Raji (cell line): ENCODE measurements around the gene DAND5.

Source experiments
- POLR2A ChIP-seq: IDR thresholded peaks from 2 replicates; pipeline ENCODE4 v1.6.1; 2011; ENCODE audit warnings: low read depth, low read length, control low read depth; ENCODE audit not compliant: insufficient read depth

The DAND5 gene, protein sequence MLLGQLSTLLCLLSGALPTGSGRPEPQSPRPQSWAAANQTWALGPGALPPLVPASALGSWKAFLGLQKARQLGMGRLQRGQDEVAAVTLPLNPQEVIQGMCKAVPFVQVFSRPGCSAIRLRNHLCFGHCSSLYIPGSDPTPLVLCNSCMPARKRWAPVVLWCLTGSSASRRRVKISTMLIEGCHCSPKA

DNA sequence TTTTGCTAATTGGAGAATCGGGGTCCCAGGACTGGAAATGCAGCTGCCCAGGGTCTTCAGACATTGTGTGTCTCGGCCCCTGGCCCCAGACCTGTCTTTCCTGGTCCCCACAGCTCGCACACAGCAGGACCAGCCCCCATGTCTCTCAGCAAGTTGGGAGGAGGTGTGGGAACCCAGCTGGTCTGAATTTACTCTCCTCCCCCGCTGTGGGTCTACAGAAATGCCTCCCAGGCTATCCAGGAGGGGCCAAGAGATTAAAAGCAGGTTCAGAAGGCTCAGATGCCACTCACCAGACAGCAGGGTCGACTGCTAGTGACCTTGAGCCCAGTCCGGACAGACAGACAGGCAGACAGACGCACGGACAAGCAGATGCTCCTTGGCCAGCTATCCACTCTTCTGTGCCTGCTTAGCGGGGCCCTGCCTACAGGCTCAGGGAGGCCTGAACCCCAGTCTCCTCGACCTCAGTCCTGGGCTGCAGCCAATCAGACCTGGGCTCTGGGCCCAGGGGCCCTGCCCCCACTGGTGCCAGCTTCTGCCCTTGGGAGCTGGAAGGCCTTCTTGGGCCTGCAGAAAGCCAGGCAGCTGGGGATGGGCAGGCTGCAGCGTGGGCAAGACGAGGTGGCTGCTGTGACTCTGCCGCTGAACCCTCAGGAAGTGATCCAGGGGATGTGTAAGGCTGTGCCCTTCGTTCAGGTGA is at the start of gene DAND5:
Gene DAND5, plus strand, starts transcription at position 285 of the 697 bp plus-strand sequence. Its CDS starts 85 bp downstream, at position 370.
- no peak for TF ChIP-seq POLR2A

GRCh38 chr19:12921047-12921446 is 48.3 kb upstream of the DAND5 start:
- TF ChIP-seq POLR2A, result no peak

- no peak for TF ChIP-seq POLR2A
Observed at GRCh38 chr19:12922959-12923358, 46.4 kb upstream of the DAND5 start.

DNA sequence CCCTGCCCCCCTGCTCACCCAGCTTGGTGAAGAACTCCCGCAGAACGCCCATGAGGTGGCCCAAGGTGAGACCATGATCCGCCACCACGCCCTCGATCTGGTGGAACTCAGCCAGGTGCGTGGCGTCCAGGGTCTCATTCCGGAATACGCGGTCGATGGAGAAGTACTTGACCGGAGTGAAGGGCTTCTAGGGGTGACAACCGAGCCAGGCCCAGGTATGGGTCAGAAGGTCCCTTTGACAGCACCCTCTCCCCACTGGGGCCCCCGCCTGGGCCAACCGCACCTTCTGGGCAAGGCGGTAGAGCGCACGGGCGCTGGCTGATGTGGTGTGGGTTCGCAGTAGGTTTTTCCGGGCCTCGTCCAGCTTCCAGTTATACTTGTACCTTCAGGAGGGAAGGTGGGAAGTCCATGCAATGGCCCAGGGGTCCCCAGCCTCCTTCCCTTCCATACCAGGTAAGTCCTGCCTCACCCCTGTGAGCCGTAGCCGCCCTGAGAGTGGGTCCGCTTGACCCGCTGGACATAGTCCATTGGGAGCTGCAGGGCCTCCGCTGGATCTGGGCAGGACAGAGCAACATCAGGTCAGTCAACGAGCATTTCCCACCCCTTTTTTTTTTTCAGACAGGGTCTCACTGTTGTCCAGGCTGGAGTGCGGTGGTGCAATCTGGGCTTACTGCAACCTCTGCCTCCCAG is 44.6 kb upstream of the DAND5 start:
- TF ChIP-seq POLR2A, result no peak

GRCh38 chr19:12930002-12930645 is 39.3 kb upstream of the DAND5 start:
- TF ChIP-seq POLR2A, result no peak

DNA sequence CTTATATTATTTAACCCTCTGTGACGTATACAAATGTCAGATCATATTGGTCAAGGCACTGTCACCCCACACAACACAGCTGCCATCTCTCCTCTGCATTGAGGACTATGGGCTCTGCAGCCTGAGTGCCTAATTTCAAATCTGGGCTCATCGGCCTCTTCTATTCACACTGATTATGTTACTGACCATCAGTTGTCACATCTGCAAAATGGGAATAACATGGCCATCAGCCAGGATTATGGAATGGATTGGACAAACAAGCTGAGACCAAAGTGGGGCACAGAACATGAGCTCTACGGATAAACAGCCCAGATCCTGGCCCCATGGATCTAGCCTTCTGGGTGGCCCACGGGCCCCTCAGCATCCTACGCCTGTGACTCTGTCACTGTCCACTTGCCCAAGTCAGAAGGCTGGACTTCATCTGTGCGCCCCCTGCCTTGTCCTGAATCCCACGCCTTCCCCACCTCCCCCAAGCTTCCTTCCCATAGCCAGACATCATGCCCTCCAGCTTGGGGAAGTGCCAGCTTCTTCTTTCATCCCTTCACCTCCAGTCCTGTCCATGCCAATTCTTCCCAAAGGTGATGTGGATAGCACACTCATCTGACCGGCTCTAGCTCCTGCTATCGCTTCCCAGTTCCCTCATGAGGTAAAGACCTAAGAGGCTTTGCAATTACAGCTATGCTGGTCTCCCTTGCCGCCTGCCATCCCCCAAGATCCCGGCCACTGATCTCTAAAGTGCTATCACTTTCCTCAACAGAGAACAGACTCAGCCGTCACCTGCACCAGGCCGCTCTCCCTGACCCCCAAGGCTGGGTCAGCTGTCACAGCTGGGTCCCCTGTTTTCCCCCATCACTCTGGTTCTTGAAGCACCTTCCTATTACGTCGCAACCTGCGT is 36.7 kb upstream of the DAND5 start:
- TF ChIP-seq POLR2A, result no peak

DNA sequence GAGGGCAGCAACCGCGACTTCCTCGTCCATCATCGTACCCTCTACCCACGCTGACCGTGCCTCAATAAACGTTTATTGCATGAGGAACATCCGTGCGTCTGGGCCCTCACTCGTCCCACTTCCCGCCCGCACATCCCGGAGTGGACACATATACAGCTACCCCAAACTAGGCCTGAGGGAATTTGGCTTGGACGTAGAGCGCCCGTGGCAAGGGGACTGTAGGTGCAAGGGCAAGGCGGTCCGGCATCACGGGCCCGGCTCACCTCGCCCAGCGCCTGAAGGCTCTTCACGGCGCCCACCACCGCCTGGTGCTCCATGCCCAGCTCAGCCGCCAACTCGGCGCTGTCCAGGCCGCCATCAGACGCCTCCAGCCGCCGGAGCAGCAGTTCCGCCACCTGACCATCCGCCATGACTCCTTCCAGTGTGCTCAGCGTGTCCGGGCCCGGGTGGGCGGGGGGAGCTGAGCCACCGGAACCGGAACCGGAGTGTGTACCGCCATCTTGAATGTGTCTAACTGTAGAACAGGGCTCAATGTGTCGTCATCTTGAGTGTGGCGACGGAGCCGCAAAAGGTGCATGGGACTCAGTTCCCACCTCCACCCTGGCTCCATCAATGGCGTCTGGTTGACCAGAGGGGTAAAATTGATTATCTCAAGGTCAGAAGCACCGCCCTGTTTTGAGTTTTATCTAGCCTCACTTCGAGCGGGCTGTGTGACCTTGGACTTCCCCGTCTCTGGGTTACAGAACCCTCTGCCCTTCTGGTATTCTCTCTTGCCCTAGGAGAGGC is 35.9 kb upstream of the DAND5 start, which contains the start of gene FARSA:
Gene FARSA, minus strand, starts transcription at position 425 of the 786 bp plus-strand sequence. Its CDS starts 15 bp downstream, at position 410.
- peak; percentile 97 for TF ChIP-seq POLR2A

GRCh38 chr19:12935071-12935470 is 34.3 kb upstream of the DAND5 start:
- TF ChIP-seq POLR2A, result no peak

- TF ChIP-seq POLR2A, result no peak
Observed at GRCh38 chr19:12936582-12936981, 32.8 kb upstream of the DAND5 start.

- TF ChIP-seq POLR2A, result no peak
Observed at GRCh38 chr19:12937093-12937926, 32.1 kb upstream of the DAND5 start.

GRCh38 chr19:12937927-12938778 is 31.2 kb upstream of the DAND5 start, which contains the start of gene CALR:
TSS of gene CALR (plus strand) at chr19:12938609. CDS start at chr19:12938680, 71 bp downstream.
- TF ChIP-seq POLR2A, result peak; percentile 98
